GM18526 (cell line): ENCODE results near the gene KCTD14.

Source experiments
- POLR2A ChIP-seq: IDR thresholded peaks from 3 replicates; pipeline ENCODE4 v1.6.1; 2011; ENCODE audit not compliant: insufficient read length; ENCODE audit errors: extremely low read depth

Gene KCTD14, protein sequence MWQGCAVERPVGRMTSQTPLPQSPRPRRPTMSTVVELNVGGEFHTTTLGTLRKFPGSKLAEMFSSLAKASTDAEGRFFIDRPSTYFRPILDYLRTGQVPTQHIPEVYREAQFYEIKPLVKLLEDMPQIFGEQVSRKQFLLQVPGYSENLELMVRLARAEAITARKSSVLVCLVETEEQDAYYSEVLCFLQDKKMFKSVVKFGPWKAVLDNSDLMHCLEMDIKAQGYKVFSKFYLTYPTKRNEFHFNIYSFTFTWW

DNA sequence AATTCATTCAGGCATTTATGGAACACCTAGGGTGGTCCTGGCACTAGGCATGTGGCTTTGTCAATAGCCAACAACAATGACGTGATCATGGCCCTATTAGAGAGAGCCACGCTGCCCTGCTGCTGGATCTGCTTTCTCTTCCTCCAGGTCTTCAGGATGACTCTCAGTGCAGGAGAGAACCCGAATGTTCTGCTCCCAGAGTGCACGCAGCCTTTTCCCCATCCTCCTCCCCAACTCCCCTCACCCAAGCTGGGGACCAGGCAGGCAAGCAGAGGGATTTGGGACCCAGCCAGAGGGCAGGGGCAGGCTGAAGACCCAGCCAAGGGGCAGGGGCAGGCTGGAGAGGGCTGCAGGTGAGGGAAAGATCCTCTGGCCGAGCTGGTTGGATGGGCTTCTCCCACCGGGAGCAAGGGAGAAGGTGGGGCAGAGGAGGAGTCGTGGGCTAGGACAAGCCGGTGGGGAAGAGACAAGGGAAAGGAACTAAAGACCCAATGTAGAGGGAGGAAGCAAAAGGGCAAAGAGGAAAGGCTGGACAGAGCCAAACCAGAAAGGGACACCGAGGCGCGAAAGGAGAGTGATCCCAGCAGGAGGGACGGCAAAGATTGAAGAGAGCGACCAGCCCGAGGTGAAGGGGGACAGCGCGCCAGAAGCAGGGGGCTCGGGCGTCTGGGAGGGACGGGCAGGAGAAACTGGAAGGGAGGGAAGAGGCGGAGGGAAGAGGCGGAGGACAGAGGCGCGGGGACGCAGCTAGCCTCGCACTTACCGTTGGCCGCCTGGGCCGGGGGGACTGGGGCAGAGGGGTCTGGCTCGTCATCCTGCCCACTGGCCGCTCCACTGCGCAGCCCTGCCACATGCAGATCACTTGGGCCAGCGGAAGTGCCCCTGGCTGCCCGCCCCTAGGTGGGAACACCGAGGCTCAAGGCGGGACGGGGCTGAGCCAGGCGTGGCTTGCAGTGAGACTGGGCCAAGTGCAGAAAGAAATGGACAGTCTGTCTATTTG lies at the start of gene KCTD14:
KCTD14 (minus strand) TSS at position 880 of the 1,000 bp plus-strand sequence; CDS start at position 853, 27 bp downstream.
- no peak for TF ChIP-seq POLR2A

DNA sequence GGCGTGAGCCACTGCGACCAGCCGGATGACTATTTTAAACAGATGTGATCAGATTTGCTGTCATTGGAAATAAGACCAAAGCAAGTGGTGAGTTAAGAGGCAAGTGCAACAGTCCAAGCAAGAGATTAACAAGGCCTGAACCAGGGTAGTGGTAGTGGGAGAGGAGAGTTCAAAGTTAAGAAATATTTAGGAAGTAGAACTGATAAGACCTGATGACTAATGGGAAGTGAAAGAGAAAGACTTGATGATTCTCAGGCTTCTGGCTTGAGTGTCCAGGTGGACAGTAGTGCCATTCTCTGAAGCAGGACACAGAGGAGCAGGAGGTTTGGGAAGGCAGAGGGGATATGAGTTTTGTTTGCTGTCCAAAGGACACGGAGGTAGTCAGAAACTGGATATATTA lies 49.4 kb upstream of the KCTD14 start:
- TF ChIP-seq POLR2A = no peak

GRCh38 chr11:78071717-78072116 lies 48.6 kb upstream of the KCTD14 start:
- no peak for TF ChIP-seq POLR2A

DNA sequence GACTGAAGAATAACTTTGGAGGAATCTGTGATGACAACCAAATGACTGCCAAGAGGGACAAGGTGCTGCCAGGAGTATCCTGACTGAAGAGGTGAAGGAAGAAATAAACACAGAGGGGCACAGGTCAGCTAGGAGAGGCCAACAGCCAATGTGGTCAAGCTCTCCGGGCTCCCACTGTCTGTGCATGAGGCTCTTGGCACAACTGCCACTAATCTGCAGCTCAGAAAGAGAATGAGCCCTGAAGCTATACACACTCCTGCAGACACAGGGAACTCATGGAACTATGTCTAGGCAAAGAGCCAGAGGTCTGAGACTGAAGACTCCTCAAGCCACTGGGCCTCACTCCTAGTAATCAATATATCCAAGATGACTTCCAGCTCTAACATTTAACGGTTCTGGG lies 47.5 kb upstream of the KCTD14 start:
- TF ChIP-seq POLR2A = no peak

GRCh38 chr11:78069465-78069864 lies 46.4 kb upstream of the KCTD14 start:
- no peak for TF ChIP-seq POLR2A

- no peak for TF ChIP-seq POLR2A
Observed at GRCh38 chr11:78067704-78068103, 44.6 kb upstream of the KCTD14 start.

DNA sequence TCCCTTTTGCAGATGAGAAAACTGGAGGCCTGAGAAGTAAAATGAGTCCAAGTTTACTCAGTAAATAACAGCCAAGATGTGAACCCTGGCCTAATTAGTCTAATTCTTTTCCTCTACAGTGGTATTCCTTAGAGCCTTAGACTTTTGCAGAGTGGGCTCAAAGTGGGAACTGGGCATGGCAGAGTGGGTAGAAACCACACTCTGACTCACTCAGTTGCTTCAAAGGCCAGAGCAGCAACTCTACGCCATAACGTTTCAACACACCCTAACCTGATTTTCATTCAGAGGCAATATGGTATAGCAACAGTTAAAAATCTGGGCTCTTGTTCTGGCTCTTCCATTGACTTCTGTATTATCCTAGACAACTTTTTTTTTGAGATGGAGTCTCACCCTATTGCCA lies 43.4 kb upstream of the KCTD14 start:
- no peak for TF ChIP-seq POLR2A

GRCh38 chr11:78065203-78065602 lies 42.1 kb upstream of the KCTD14 start:
- no peak for TF ChIP-seq POLR2A

DNA sequence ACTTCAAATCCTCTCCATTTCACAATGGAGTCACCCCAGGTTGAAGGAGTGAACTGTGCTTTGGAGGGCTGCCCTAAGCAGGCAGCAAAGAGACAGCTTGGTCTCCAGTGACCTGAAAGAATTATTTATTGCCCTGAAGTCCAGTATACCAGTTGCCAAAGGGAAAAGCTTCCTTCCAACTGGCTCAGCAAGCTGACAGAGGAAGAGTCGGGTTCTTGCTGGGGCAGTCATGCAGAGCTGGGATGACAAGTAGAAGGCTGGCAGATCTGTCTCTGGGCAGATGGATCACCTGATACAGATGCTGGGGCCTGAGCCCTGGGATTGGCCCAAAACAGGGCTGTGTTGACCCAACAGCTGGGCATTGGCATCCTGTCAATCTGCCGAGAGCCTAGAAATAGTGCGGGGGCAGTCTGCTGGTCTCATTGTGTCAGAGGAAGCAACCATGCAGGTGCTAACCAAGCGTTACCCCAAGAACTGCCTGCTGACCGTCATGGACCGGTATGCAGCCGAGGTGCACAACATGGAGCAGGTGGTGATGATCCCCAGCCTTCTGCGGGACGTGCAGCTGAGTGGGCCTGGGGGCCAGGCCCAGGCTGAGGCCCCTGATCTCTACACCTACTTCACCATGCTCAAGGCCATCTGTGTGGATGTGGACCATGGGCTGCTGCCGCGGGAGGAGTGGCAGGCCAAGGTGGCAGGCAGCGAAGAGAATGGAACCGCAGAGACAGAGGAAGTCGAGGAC lies 40.5 kb upstream of the KCTD14 start, which contains the start of gene THRSP:
THRSP (plus strand) TSS at position 422 of the 742 bp plus-strand sequence; CDS start at position 443, 21 bp downstream.
- TF ChIP-seq POLR2A = no peak

GRCh38 chr11:78062671-78063070 lies 39.6 kb upstream of the KCTD14 start:
- no peak for TF ChIP-seq POLR2A

DNA sequence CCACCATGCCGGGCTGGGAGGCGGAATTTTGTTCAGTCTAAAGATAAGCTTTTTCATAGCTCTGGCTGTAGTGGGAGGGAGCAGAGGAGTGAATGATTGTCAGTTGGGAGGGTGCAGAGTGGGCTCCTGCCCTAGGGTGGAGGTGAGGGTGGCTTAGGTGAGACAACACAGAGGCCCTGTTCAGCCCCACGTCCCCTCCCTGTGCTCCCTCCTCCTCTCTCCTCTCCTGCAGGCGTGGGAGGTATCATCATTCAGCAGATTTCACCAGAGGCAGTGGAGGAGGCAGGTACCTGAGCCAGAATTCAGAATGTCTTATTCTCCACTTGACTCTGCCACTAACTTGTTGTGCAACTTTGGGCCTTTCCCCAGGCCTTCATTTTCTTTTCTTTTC lies 38.8 kb upstream of the KCTD14 start:
- no peak for TF ChIP-seq POLR2A

GRCh38 chr11:78061088-78061920 lies 38.2 kb upstream of the KCTD14 start:
- TF ChIP-seq POLR2A = no peak

DNA sequence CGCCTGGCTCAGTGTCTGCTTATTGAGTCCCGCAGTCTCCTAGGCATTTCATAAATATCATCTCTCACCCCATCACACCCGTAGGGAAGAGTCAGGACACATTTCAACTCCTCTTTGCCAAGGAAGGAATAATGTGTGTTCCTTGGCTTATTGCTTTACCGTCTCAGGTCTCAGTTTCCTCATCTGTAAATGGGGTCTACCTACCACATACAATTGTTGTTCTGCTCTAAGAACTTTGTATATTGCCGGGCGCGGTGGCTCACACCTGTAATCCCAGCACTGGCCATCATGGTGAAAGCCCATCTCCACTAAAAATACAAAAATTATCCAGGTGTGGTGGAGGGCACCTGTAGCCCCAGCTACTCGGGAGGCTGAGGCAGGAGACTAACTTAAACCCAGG lies 37.5 kb upstream of the KCTD14 start:
- TF ChIP-seq POLR2A = no peak

DNA sequence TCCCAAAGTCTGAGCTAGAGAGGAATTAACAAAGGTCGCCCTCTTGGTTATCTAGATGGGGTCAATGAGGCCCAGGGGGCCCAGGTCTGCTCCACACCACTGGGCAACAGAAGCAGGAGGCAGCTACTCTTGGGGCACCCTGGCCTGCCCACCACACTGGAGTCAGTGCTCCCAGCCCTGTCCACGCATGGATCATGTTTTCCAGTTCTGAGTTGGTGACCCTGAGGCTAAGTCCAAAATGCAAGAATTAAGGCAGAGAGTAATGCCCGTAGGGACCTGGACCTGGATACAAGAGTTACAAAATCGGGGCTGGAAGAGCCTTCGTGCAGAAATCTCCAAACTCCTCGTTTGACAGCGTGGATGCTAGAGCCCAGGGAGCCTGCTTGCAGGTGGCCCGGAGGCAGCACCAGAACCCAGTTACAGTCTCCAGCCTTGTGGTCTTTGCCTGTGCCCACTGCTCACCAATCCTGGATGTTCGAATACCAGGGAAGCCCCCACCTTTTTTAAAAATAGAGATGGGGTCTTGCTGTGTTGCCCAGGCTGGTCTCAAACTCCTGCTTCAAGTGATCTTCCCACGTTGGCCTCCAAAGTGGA lies 34.5 kb upstream of the KCTD14 start:
- no peak for TF ChIP-seq POLR2A
